GM18858 (cell line): ENCODE results near the gene NRL.
"Not testable (repeated sequence)": the region's sequence is repeated elsewhere in the genome, so short reads cannot be mapped to it uniquely, and the experiment has no call there.

Source experiments
- ATAC-seq: cut with Tn5 transposase; IDR thresholded peaks from one replicate; pipeline ENCODE4 v1.9.1; 2021; ENCODE audit not compliant: unreplicated experiment

Gene NRL

DNA sequence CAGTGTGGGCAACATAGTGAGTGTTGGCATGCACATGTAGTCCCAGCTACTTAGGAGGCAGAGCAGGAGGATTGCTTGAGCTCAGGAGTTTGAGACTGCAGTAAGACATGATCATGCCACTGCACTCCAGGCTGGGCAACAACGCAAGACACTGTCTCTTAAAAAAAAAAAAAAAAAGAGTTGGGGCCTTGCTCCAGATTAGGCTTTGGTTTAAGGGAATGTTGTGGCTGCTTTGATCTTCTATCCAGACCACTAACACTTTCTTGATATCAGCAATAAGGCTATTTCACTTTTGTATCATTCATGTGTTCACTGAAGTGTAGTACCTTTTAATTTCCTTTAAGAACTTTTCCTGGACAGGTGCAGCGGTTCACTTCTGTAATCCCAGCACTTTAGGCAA, 12.9 kb upstream of the NRL start:
- ATAC-seq: no peak

GRCh38 chr14:24126939-24127338, 12.2 kb upstream of the NRL start:
- ATAC-seq: no peak

DNA sequence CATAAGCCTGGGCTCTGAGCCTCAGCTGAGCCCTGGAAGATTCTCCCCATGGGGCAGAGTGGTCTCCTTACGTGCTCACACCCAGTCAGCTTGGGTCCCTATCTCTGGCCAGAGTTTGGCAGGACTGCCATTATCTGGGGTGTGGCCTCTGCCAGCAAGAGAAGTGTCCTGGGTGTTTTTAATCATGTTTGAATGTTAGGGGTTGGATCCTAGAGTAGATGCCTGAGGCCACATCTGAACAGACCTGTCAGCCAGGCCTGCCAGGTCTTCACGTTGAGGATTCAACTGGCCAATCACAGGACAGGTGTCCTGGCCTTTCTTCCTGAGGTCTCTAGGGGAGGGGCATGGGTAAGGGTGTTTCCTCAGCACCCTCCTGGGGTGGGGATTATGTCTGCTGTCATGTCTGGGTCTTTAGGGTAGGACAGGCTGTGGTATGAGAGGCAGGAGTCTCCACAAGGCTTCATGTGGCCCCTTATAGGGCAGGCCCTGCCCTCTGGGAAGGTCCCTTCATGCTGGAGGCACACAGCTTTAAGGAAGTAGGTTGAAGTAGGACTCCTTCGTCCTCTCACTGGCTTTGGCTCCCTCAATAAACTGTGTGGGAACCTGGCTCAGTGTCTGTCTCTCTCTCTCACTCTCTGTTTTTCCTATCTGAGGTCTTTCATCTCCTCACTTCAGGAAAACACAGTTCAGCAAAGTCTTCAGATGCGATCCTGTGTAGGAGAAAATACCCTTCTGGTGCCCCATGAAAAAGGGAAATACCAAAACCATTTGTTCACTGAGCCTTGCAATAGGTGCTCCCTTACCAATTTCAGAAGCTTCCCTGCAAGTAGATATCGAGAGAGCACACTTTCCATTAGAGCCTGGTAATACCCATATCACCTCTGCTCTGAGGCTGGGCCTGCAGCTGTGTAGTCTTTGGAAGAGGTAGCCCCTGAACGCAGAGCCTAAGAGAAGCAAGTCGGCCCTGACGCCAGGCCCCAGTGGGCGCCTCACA, 9.0 kb upstream of the NRL start:
- peak; percentile 44 for ATAC-seq

- no peak for ATAC-seq
Measured at GRCh38 chr14:24122898-24123297, 8.1 kb upstream of the NRL start.

DNA sequence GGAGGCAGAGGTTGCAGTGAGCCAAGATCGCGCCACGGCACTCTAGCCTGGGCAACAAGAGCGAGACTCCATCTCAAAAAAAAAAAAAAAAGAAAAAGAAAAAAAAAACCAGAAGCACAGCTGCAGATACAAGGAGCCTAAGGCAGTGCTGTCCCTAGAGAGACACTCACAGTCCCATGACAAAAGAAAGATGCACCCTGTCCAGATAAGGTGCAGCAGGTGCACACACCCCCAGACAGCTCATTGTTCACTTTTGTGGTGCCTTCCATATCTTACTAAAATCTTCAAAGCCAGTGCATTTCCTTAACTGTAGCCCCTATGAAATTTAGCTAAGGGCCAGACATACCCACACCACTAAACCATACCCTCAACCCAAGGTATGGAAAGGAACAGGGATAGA, 7.7 kb upstream of the NRL start:
- no peak for ATAC-seq

- ATAC-seq: no peak
Measured at GRCh38 chr14:24121210-24121609, 6.5 kb upstream of the NRL start.

DNA sequence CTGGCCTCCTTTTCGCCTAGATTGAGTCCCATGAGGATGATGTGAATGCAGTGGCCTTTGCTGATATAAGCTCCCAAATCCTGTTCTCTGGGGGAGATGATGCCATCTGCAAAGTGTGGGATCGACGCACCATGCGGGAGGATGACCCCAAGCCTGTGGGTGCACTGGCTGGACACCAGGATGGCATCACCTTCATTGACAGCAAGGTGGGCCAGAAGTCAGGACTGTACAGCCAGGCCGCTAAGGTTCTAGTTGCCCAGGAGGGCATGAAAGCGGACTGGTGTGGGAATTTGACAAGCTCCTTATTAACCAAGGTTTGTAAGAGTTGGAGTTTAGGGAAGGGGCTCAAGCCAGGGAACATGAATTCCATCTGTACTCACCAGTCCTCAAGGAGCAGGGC, 4.9 kb upstream of the NRL start:
- no peak for ATAC-seq

DNA sequence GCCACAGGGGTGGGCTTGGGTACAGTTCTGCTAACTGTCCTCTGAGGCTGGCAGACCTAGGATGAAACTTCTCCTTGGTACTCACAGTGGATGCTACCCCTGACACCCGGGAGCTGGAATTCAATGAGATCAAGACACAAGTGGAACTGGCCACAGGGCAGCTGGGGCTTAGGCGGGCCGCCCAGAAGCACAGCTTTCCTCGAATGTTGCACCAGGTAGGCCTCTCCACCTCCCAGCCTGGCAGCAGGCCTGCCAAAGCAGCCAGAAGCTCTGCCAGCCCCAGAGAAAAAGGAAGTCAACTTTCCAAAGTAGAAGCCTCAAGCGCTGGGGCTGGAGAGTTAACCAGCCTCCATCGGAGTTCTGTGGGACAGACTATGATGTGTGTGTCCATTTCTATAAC, 2.4 kb upstream of the NRL start:
- no peak for ATAC-seq

- ATAC-seq: no peak
Measured at GRCh38 chr14:24116128-24116814, 1.5 kb upstream of the NRL start.

DNA sequence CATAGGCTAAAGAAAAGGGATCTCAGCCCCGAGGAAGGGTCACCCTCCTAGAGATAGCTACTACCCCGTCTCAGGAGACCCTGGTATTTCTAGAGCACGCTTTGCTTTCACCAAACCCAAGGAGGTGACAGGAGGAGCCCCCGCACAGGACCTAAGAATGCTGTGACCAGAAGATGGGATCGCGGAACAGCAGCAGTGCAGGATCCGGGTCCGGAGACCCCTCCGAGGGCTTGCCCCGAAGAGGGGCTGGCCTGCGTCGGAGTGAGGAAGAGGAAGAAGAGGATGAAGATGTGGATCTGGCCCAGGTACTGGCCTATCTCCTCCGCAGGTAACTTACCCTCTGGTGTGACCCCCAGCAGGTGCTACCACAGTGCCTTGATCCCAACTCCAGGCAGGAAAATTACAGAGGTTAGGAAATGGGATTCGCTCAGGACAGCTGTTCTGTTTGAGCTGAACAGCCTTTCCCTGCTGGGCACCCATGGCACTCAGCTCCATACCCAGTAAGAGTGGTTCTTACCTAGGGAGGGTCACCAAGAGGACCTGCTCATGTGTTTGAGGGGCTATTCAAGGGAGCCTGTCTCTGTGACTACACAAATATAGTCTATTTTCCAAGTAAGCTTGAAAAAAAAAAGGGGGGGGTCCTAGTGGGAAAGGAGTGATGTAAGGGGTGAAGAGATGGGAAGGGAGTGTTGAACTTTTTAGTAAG, 826 bp upstream of the NRL start:
- ATAC-seq: no peak

DNA sequence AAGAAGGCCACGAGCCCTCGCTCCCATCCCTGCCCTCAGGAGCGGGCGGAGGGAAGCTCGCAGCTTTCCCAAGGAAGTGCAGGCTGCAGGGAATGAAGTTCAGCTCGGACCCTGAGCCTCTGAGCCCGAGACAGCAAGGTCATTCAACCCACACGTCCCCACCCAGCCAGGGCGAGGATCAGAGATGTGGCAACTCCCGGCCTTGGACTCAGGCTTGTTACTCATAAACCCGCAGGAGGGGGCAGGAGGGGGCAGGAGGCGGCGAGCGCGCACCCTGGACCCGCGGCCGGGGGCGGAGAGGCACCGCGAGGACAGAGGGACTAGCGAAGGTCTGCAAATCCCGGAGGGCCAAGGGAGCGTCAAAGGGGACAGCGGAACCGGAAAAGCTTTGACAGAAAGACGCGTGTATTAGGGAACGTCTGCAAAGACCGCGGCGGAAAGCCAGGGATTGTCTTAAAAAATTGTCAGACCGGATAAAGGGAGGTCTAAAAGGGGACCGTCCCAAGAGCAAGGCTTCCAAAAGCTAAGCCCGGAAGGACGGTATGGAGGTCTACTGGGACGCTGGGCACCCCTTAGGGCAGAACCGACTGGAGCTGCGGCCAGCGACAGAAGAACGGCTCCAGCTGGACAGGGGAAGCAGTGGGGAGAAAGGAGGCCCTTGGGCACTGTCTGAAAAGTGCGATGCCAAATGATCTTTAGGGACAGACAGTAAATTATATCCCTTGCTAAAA, 783 bp downstream of the NRL start:
- ATAC-seq: no peak

DNA sequence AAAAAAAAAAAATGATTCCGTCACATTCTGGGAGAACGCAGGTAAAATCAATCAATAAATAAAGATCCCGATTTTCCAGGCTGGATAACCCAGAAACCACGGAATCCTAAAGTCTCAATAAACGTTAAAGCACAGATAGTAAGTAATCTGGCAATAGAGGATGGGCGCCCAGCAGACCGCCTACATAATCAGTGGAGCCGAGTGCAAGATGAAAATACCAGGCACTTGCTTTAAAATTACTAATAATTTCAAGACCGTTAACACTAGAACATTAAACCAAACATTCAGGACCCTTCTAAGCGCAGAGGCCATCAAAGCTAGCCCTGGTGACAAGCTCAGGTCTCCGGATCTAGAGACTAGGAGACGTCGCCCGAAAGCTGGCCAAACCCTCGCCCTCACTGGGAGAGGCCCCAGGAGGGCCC, 1.4 kb downstream of the NRL start:
- no peak for ATAC-seq

DNA sequence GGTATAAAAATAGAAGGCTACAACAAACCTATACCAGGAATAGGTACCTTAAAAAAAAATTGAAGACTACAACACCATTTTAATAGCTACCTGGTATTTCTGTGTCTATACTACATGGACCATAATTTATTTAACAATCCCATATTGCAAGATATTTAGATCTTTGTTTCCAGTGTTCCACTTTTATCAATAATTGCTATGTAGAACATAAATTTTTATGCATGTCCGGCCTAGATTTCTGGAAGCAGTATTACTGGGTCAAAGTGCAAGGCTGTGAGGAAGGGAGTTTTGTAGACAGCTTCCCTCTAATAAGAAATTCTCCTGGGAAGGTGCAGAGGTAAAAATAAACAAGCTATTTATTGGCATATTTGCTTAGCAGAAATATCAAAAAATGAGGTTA, 4.2 kb downstream of the NRL start:
- ATAC-seq: no peak

GRCh38 chr14:24110060-24110459, 4.7 kb downstream of the NRL start:
- ATAC-seq: no peak

DNA sequence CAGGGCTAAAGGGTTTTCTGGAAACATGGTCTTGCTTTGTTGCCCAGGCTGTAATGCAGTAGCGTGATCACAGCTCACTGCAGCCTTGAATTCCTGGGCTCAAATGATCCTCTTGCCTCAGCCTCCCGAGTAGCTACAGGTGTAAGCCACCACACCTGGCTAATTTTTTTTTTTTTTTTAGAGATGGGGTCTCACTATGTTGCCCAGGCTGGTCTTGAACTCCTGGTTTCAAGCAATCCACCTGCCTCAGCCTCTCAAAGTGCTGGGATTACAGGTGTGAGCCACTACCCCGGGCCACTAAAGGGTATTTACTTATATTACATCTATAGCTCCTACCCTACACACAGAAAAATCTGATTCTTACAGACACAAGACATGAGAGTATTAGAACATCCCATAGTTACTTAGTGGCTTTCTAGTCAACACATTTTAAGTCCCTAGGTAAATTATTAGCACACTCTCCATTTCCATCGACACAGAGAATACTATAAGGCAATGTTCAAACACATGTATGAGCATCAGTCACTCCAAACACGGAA, 6.3 kb downstream of the NRL start:
- ATAC-seq: peak; percentile 21

- no peak for ATAC-seq
Measured at GRCh38 chr14:24106672-24107271, 8.0 kb downstream of the NRL start.

GRCh38 chr14:24105609-24106239, 9.0 kb downstream of the NRL start:
- ATAC-seq: not testable (repeated sequence)

DNA sequence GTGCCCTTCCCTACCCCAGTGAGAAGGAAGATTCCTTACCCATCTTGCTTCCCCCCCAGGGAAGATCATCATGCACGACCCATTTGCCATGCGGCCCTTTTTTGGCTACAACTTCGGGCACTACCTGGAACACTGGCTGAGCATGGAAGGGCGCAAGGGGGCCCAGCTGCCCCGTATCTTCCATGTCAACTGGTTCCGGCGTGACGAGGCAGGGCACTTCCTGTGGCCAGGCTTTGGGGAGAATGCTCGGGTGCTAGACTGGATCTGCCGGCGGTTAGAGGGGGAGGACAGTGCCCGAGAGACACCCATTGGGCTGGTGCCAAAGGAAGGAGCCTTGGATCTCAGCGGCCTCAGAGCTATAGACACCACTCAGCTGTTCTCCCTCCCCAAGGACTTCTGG, 11.3 kb downstream of the NRL start:
- ATAC-seq: no peak

- no peak for ATAC-seq
Measured at GRCh38 chr14:24102357-24103048, 12.2 kb downstream of the NRL start.
